Stimulated activated naive CD8-positive, alpha-beta T cell treated with anti-CD3 and anti-CD28 coated beads, Interleukin-15, amount 100 ng/mL, for 72 hours (primary cell): ENCODE results near the gene OGN.

Experiments
- ATAC-seq: fragments of 150-1000 bp; cut with Tn5 transposase; 2 replicates; pipeline ENCODE4 v1.10.0; 2021; ENCODE audit warnings: mild to moderate bottlenecking, moderate library complexity
- DNase-seq, 2 donors: peaks; one replicate each; pipeline ENCODE4 v3.0.0; 2021 to 2022
- H3K27ac Mint-ChIP-seq, 2 donors: one replicate each; pipeline ENCODE4 v1.8.0; 2022; ENCODE audit warnings: mild to moderate bottlenecking in 2 of 2, mixed read lengths in 2 of 2, moderate library complexity in 2 of 2
- H3K27me3 Mint-ChIP-seq: one replicate; pipeline ENCODE4 v1.8.0; 2022; ENCODE audit warnings: mixed read lengths
- H3K4me1 Mint-ChIP-seq: one replicate; pipeline ENCODE4 v1.8.0; 2022; ENCODE audit warnings: mild to moderate bottlenecking, mixed read lengths
- H3K4me3 Mint-ChIP-seq, 2 donors: one replicate each; pipeline ENCODE4 v1.8.0; 2022; ENCODE audit warnings: mild to moderate bottlenecking in 2 of 2, mixed read lengths in 2 of 2, moderate library complexity in 1 of 2
- H3K9me3 Mint-ChIP-seq, 2 donors: one replicate each; pipeline ENCODE4 v1.8.0; 2022; ENCODE audit warnings: mixed read lengths in 2 of 2

The OGN gene

GRCh38 chr9:92404042-92404836 lies at the start of gene OGN:
OGN (minus strand) TSS chr9:92404578; CDS start chr9:92403407, 1,171 bp downstream.
- no peaks in the 10 kb centered on the region for H3K9me3 Mint-ChIP-seq
- no peak within 1 kb of the TSS for H3K4me3 Mint-ChIP-seq
- no peak within 1 kb of the TSS for H3K27ac Mint-ChIP-seq
- H3K27me3 Mint-ChIP-seq = no peaks in the 10 kb centered on the region
- peaks cover 32% of the 10 kb centered on the region for H3K4me1 Mint-ChIP-seq
- ATAC-seq (no peak), DNase-seq (no peak)

GRCh38 chr9:92446536-92446935 lies 42.2 kb upstream of the OGN start:
- Mint-ChIP-seq H3K9me3 (no peaks in the 10 kb centered on the region), H3K27me3 (no peaks in the 10 kb centered on the region), H3K27ac (no peak overlapping the region), H3K4me1 (no peaks in the 10 kb centered on the region), H3K4me3 (no peak overlapping the region)
- DNase-seq = no peak
- no peak for ATAC-seq

- peaks cover 15% of the 10 kb centered on the region for H3K4me1 Mint-ChIP-seq
- no peak for ATAC-seq
- H3K27ac Mint-ChIP-seq = no peak overlapping the region
These were observed 40.5 kb upstream of the OGN start for GRCh38 chr9:92444841-92445240.

GRCh38 chr9:92440751-92441046 lies 36.3 kb upstream of the OGN start:
- peak in 1 of 2 donors; percentile 25 for DNase-seq
- ATAC-seq = peak; percentile 99
- H3K27ac Mint-ChIP-seq = no peak overlapping the region
- peaks cover 18% of the 10 kb centered on the region for H3K4me1 Mint-ChIP-seq
- peak overlapping the region in 1 of 2 donors; percentile 37 for H3K4me3 Mint-ChIP-seq
- no peaks in the 10 kb centered on the region for H3K9me3 Mint-ChIP-seq
- no peaks in the 10 kb centered on the region for H3K27me3 Mint-ChIP-seq

More at GRCh38 chr9:92444841-92445240, 40.5 kb upstream of the OGN start:
- no peaks in the 10 kb centered on the region for H3K27me3 Mint-ChIP-seq
- no peak for DNase-seq
- H3K9me3 Mint-ChIP-seq = no peaks in the 10 kb centered on the region
- no peak overlapping the region for H3K4me3 Mint-ChIP-seq

- ATAC-seq = no peak
- Mint-ChIP-seq H3K4me3 (peak overlapping the region; percentile 37 to 43), H3K9me3 (no peaks in the 10 kb centered on the region), H3K4me1 (peaks cover 18% of the 10 kb centered on the region), H3K27me3 (no peaks in the 10 kb centered on the region), H3K27ac (no peak overlapping the region)
- no peak for DNase-seq
These were observed 35.8 kb upstream of the OGN start for GRCh38 chr9:92439921-92440750.

GRCh38 chr9:92438900-92439526 lies 34.6 kb upstream of the OGN start:
- no peak for ATAC-seq
- H3K9me3 Mint-ChIP-seq = no peaks in the 10 kb centered on the region
- DNase-seq = no peak
- no peak overlapping the region for H3K4me3 Mint-ChIP-seq
- no peaks in the 10 kb centered on the region for H3K27me3 Mint-ChIP-seq
- H3K27ac Mint-ChIP-seq = no peak overlapping the region
- H3K4me1 Mint-ChIP-seq = peaks cover 18% of the 10 kb centered on the region

- H3K27ac Mint-ChIP-seq = no peak overlapping the region
These were observed 30.9 kb upstream of the OGN start for GRCh38 chr9:92435263-92435662.

GRCh38 chr9:92432972-92433548 lies 28.7 kb upstream of the OGN start:
- no peaks in the 10 kb centered on the region for H3K27me3 Mint-ChIP-seq
- no peaks in the 10 kb centered on the region for H3K4me1 Mint-ChIP-seq
- no peaks in the 10 kb centered on the region for H3K9me3 Mint-ChIP-seq
- H3K27ac Mint-ChIP-seq = no peak overlapping the region
- ATAC-seq (no peak), DNase-seq (no peak)
- no peak overlapping the region for H3K4me3 Mint-ChIP-seq

More at GRCh38 chr9:92435263-92435662, 30.9 kb upstream of the OGN start:
- ATAC-seq = no peak
- H3K4me3 Mint-ChIP-seq = no peak overlapping the region
- no peaks in the 10 kb centered on the region for H3K27me3 Mint-ChIP-seq
- H3K9me3 Mint-ChIP-seq = no peaks in the 10 kb centered on the region
- peaks cover 6% of the 10 kb centered on the region for H3K4me1 Mint-ChIP-seq
- no peak for DNase-seq

GRCh38 chr9:92432350-92432749 lies 28.0 kb upstream of the OGN start:
- H3K27me3 Mint-ChIP-seq = no peaks in the 10 kb centered on the region
- no peaks in the 10 kb centered on the region for H3K4me1 Mint-ChIP-seq
- H3K9me3 Mint-ChIP-seq = no peaks in the 10 kb centered on the region
- ATAC-seq = no peak
- no peak for DNase-seq
- no peak overlapping the region for H3K27ac Mint-ChIP-seq
- no peak overlapping the region for H3K4me3 Mint-ChIP-seq

GRCh38 chr9:92429836-92430235 lies 25.5 kb upstream of the OGN start:
- H3K27me3 Mint-ChIP-seq = no peaks in the 10 kb centered on the region
- no peak overlapping the region for H3K27ac Mint-ChIP-seq
- ATAC-seq = no peak
- no peaks in the 10 kb centered on the region for H3K9me3 Mint-ChIP-seq
- no peaks in the 10 kb centered on the region for H3K4me1 Mint-ChIP-seq
- no peak for DNase-seq
- no peak overlapping the region for H3K4me3 Mint-ChIP-seq

GRCh38 chr9:92426501-92427145 lies 22.2 kb upstream of the OGN start:
- ATAC-seq (no peak), DNase-seq (no peak)
- H3K9me3 Mint-ChIP-seq = no peaks in the 10 kb centered on the region
- peak overlapping the region in 1 of 2 donors; percentile 59 for H3K27ac Mint-ChIP-seq
- no peaks in the 10 kb centered on the region for H3K27me3 Mint-ChIP-seq
- no peaks in the 10 kb centered on the region for H3K4me1 Mint-ChIP-seq
- no peak overlapping the region for H3K4me3 Mint-ChIP-seq

- no peak for DNase-seq
- no peaks in the 10 kb centered on the region for H3K4me1 Mint-ChIP-seq
These were observed 21.1 kb upstream of the OGN start for GRCh38 chr9:92425474-92425873.

GRCh38 chr9:92424340-92424739 lies 20.0 kb upstream of the OGN start, which contains the start of gene OMD:
OMD (minus strand) TSS chr9:92424471; CDS start chr9:92417558, 6,913 bp downstream.
- H3K4me3 Mint-ChIP-seq = no peak within 1 kb of the TSS
- H3K4me1 Mint-ChIP-seq = no peaks in the 10 kb centered on the region
- ATAC-seq = no peak
- H3K27ac Mint-ChIP-seq = no peak within 1 kb of the TSS
- no peak for DNase-seq
- no peaks in the 10 kb centered on the region for H3K9me3 Mint-ChIP-seq
- no peaks in the 10 kb centered on the region for H3K27me3 Mint-ChIP-seq

More at GRCh38 chr9:92425474-92425873, 21.1 kb upstream of the OGN start:
- Mint-ChIP-seq H3K9me3 (no peaks in the 10 kb centered on the region), H3K4me3 (no peak overlapping the region), H3K27ac (no peak overlapping the region), H3K27me3 (no peaks in the 10 kb centered on the region)
- no peak for ATAC-seq

- Mint-ChIP-seq H3K4me1 (no peaks in the 10 kb centered on the region), H3K4me3 (no peak overlapping the region), H3K27ac (no peak overlapping the region), H3K27me3 (no peaks in the 10 kb centered on the region), H3K9me3 (no peaks in the 10 kb centered on the region)
- no peak for ATAC-seq
- no peak for DNase-seq
These were observed 19.2 kb upstream of the OGN start for GRCh38 chr9:92423612-92424011.
